ENCODE data around the gene MARCO.

DNA sequence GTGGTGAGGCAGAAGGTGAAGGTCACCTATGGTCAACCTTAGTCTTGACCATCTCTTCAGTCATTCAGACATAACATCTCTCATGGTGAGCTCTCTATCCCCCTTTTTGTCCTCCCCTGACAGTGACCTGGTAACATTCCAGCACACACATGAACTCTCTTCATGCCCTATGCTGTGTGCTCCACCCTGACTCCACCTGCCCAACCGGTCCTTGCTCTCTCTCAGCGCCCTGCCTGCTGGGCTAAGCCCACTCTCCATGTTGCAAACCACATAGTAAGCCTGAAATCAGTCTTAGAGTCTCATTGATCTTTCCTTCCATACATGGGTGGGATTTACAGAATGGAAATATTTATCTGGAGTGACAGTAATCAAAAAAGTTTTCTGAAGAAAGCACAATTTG is 52.8 kb downstream of the MARCO start:
- TF ChIP-seq, protein P1, sequence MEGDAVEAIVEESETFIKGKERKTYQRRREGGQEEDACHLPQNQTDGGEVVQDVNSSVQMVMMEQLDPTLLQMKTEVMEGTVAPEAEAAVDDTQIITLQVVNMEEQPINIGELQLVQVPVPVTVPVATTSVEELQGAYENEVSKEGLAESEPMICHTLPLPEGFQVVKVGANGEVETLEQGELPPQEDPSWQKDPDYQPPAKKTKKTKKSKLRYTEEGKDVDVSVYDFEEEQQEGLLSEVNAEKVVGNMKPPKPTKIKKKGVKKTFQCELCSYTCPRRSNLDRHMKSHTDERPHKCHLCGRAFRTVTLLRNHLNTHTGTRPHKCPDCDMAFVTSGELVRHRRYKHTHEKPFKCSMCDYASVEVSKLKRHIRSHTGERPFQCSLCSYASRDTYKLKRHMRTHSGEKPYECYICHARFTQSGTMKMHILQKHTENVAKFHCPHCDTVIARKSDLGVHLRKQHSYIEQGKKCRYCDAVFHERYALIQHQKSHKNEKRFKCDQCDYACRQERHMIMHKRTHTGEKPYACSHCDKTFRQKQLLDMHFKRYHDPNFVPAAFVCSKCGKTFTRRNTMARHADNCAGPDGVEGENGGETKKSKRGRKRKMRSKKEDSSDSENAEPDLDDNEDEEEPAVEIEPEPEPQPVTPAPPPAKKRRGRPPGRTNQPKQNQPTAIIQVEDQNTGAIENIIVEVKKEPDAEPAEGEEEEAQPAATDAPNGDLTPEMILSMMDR (optimal IDR thresholded peaks at IDR 0.05 in 1 of 3, IDR thresholded peaks at IDR 0.05 in 1 of 3, conservative IDR thresholded peaks at IDR 0.05 in 1 of 3; ENCODE audit: extremely low read depth in 1 of 3, insufficient read depth in 2 of 3, low read length in 3 of 3) = no peak
- TF ChIP-seq EZH2 (IDR thresholded peaks at IDR 0.05; ENCODE audit: low read length) = no peak

Measured in keratinocyte (primary cell).